Esophagus muscularis mucosa (tissue), 3 donors: ENCODE results near the gene MAN2A1.

Source experiments
- CTCF ChIP-seq, 3 experiments: fragments of 200-600 bp in 2 of 3; fragments of 450-650 bp in 1 of 3; sonication (generic) in 2 of 3; IDR thresholded peaks; one replicate each; pipeline ENCODE4 v1.5.1; 2017 to 2019; ENCODE audit warnings: antibody characterized with exemption in 3 of 3, mild to moderate bottlenecking in 2 of 3, moderate library complexity in 1 of 3
- POLR2A ChIP-seq: fragments of 450-650 bp; IDR thresholded peaks from one replicate; pipeline ENCODE4 v1.6.1; 2017; ENCODE audit warnings: antibody characterized with exemption, moderate library complexity, mild to moderate bottlenecking, low read depth
- POLR2AphosphoS5 ChIP-seq, 2 donors: sonication (generic); formaldehyde crosslinking; IDR thresholded peaks; one replicate each; pipeline ENCODE4 v1.6.1; 2017; ENCODE audit warnings: antibody characterized with exemption in 2 of 2

DNA sequence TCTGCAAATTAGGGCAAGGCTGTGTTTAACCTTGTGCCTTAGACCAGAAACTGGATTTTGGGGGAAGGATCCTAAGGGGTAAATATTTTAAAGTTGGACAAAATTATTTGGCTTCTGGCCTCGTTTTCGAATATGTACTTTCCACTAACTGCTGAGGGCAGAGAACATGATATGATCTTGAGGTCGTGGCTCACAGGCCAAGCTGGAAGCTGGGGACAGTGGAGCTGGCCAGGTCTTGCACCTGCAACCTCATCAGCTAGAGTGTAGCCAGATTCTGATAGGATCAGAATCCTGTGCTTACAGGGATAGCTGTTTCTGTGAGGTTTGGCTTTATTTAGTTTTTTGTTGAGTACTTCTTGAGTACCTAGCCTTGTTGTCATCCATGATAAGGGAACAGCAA, 24.9 kb downstream of the MAN2A1 start:
- TF ChIP-seq CTCF (IDR thresholded peaks at IDR 0.05) (no peak), POLR2A (no peak), POLR2AphosphoS5 (IDR thresholded peaks at IDR 0.05) (no peak)
